ENCODE measurements around the gene NAXD.
"Not testable (repeated sequence)": the region's sequence is repeated elsewhere in the genome, so short reads cannot be mapped to it uniquely, and the experiment has no call there.

Gene NAXD

DNA sequence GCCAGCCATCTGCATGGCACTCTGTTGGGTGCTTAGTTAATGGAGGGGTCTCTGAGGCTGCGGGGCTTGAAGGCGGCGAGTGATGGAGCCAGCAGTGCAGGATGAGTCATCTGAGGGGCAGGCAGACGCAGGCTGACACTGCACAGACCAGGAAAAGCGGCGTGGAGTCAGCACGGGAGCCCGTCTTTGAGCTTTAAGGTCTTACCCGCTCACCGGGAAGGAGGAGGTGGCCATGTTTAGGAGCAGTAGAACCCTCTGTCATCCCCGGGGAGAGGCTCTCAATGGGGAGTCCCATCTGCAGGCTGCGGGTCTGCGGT, 13.1 kb downstream of the NAXD start:
- DNase-seq (ENCODE audit: low spot score): no peak

DNA sequence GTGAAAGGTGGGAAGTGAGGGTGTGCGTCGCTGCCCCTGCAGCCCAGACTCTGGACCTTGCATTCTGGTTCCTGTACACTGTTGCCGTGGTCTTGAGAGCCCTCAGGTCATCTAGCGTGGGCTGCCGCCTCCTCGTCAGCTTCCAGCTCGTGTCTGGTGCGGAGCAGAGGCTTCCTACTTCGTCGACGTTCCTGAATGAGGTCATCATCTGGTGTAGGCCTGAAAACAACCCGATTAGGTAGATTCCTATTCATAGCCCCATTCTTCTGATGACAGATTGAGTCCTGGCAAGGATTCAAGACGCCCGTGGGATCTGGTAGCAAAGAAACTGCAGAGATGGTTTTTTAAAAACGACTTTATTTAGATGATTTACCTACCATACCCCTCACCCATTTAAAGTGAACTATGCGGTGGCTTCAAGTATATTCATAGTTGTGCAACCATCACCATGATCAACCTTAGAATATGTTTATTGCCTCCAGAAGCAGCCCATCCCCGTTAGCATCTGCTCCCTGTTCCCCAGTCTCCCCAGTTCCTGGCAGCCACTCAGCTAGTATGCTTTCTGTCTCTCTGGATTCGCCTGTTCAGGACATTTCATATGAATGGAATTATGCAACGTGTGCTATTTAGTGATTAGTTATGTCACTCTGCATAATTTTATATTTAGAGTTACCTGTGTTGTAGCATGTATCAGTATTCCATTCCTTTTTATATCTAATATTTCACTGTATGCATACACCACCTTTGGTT, 13.8 kb downstream of the NAXD start:
- DNase-seq (ENCODE audit: low spot score): no peak

DNA sequence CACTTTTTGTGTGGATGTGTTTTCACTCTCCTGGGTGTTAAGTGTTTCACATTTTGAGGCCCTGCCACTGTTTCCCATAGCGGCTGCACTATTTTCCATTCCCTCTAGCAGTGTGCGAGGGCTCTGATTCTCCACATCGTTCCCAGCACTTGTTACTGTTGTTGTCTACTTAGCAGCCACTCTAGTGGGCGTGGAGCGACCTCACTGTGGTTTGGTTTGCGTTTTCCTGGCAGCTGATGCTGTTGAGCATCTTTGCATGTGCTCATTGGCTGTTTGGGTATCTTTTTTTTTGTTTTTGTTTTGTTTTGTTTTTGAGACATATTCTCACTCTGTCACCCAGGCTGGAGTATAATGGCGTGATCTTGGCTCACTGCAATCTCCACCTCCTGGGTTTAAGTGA, 14.4 kb downstream of the NAXD start:
- no peak for DNase-seq (ENCODE audit: low spot score)

DNA sequence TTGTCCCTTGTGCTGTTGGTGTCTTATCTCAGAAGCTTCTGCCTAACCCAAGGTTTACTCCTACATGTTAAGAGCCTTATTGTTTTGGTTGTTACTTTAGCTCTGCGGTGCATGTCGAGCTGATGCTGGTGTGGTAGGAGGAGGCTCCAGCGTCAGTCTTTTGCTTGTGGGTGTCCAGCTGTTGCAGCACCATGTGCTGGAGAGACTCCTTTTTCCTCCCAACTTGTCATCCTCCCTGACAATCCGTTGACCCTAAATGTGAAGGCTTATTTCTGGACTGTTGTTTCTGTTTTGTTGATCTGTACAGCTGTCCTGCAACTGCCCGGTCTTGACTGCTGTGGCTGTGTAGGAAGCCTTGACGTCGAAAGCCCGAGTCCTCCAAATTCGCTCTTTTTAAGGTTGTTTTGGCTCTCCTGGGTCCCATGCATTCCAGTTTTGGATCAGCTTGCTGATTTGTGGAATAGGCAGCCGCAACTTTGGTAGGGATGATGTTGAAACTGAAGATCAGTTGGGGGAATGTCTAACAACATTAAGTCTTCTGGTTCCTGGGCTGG, 15.3 kb downstream of the NAXD start:
- DNase-seq (ENCODE audit: low spot score): no peak

DNA sequence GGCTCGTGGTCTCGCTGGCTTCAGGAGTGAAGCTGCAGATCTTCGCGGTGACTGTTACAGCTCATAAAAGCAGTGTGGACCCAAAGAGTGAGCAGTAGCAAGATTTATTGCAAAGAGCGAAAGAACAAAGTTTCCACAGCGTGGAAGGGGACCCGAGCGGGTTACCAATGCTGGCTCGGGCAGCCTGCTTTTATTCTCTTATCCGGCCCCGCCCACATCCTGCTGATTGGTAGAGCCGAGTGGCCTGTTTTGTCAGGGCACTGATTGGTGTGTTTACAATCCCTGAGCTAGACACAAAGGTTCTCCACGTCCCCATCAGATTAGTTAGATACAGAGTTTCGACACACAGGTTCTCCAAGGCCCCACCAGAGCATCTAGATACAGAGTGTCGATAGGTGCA, 16.9 kb downstream of the NAXD start:
- not testable (repeated sequence) for DNase-seq (ENCODE audit: low spot score)

DNA sequence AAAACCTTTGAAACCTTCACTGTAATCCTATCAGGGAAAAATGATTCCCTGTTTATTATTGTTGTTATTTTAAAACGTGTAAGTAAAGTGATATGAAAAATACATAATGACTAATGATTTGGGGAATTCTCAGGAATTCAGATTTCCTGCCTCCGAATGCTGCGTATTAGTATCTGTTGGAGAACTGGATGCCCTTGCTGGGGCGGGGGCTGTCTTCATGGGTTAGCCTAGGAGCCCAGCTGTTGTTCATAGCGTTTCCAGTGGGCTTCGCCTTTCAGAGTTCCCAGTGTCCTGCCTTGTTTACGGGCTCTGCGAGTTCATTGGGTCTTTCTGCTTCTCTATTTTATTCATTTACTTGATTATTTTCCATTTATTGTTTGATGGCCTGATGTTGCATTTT, 18.4 kb downstream of the NAXD start:
- DNase-seq (ENCODE audit: low spot score): no peak

DNA sequence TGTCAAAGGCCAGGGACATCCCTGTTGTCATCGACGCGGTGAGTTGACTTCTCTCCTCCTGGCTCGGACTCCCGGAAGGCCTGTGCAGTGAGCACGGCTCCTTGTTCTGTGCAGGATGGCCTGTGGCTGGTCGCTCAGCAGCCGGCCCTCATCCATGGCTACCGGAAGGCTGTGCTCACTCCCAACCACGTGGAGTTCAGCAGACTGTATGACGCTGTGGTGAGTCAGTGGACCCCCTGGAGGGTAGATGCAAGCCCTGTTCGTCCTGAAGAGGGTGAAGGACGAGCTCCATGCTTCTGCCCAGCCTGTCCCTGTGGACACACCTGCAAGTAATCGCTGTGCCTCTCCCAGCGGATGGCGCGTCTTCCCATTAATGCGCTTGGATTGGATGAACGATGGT, 19.2 kb downstream of the NAXD start:
- DNase-seq (ENCODE audit: low spot score): peak; percentile 54

DNA sequence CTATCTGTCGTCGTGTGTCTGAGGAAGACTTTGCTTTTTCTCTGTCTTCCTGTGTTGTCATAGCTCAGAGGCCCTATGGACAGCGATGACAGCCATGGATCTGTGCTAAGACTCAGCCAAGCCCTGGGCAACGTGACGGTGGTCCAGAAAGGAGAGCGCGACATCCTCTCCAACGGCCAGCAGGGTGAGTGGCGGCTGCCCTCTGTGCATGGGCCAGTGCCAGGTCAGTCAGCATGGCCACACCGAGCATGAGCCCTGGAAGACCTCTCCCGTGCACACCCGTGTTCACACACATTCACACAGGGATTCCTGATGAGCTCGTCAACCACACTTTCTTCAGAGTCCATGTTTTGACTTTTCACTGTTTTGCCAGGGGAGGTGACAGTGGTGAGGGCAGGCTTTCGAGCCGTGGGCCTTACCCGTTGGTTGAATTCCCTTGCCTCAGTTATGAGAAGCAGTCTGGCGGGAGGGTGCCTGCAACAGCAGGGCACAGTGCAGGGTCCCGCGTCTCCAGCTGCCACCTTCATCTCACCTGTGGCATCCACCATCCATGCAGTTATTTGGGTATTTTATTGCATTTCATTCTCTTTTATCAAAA, 20.2 kb downstream of the NAXD start:
- DNase-seq (ENCODE audit: low spot score): no peak

DNA sequence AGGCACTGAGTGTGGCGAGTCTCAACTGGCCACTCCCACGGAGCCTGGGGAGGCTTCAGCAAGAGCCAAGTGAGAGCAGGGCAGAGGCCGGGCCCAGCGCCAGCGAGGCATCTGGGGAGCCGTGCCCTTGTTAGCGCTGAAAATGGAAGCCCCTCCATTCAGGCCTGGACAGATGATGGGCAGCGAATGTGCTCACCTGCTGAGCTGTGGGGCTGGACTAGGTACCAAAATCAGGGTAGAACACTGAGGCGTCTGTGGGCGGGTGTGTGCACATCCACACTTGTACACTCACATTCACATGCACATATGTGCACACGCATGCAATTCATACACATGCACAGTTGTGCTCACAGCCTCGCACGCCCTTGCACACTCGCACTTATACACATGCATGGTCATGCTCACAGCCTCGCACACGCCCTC, 20.7 kb downstream of the NAXD start:
- no peak for DNase-seq (ENCODE audit: low spot score)

DNA sequence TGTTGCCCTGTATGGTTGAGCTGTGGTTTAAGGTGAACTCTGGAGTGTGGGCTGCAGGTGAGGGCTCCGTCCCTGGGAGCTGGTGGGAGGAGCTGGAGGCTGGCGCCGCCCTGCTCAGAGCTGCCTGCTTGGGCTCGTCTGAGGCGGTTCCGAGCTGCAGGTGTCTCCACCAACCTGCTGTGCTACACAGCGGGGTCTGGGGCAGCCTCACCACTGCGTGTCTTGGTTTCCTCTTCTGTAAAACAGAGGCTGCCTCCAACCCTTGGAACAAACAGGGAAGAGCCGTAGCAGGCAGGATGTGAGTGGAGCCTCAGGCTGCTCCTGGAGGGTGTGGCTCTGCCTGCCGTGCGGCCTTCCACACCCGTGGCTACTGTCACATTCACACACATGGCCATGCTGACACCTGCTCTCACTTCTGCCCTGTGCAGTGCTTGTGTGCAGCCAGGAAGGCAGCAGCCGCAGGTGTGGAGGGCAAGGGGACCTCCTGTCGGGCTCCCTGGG, 21.4 kb downstream of the NAXD start:
- no peak for DNase-seq (ENCODE audit: low spot score)

DNA sequence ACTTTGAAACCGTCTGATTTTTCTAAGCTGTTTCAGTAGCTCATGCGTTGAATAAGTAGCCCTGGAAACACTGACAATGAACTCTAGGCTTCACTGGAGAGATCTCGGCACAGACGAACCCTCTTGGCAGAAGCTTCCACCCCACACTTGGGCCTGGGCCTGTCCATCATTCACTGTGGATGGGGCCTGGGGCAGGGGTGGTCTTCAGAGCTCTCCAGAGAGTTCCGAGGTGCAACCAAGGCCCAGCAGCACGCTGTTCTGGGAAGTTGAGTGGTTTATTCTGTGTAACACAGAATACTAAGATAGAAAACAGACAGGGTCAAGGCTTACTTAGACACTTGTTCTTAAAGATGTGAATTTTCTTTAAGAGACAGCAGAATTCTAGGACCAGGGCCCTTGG, 21.9 kb downstream of the NAXD start:
- no peak for DNase-seq (ENCODE audit: low spot score)

DNA sequence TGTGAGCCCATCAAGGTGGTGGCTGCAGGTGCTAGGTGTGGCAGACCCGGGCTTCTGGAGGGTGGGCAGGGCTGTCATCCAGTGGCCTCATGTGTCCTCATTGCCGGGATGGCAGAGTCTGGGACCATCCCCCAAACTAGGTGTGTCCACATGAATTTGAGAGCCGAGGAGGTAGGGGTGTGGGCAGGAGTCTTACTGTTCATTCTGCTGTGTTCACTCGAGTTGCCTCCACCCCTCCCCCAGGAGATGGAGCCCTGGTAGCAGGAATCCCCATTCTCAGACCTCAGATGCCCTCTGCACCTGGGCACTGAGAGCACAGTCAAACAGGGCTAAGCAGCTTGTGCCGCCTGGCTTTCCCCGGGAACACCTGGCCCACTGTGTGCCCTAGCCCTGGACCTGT, 22.4 kb downstream of the NAXD start:
- DNase-seq (ENCODE audit: low spot score): no peak

DNA sequence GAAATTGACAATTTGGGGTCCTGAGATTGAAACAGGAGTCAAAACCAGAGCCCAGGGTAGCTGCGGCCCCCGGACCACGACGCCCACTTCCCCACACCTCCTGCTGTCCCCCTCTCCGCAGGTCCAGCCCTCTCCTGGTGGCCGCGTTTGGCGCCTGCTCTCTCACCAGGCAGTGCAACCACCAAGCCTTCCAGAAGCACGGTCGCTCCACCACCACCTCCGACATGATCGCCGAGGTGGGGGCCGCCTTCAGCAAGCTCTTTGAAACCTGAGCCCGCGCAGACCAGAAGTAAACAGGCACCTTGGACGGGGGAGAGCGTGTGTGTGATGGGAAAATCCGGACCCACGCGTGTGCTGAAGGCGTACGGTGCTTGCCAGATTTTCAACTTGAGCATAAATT, 22.9 kb downstream of the NAXD start:
- no peak for DNase-seq (ENCODE audit: low spot score)

DNA sequence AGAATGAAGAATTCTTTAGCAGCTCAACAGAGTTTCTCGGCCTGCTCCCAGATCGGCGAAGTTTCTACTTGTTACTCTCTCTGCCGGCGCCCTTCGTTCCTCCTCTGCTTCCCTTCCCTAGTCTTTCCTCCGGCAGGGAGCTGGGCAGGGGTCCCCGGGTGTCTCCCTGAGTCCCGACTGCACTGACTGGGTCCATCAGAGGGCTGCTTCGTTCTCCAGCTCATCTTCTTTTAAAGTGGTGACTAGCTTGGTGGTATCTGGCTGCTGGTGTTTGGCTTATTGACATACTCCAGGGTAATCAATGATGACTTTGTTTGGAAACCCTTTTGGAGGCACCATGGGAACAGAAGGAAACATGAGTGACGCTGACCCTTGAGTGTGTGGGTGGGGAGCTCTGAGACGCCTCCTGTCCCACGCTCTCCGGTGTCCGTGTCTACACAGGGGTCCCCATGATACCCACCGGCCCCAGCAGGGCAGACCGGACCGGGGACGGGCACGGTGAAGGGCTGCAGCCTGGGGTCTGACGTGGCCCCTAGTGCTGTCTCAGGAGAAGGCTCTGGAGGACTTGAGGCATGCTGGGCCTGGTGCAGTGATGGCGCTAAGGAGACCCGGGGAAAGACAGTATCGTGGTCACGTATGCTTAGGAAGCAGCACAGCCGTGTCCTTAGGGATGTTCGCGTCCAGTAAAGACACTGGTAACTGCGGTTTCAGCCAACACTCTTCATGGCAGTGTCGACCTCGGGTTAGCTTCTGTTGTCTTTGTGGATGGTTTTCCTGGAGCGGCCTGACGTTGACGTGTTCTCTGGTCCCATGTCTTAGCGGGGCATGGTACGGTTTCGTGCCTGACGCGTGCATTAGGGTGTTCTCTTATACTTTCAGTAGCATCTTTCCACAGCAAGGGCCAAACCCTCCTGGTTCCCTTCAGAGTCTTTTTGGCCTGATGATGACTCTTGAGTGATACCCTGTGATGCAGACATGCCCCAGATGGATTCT, 23.8 kb downstream of the NAXD start:
- DNase-seq (ENCODE audit: low spot score): no peak

DNA sequence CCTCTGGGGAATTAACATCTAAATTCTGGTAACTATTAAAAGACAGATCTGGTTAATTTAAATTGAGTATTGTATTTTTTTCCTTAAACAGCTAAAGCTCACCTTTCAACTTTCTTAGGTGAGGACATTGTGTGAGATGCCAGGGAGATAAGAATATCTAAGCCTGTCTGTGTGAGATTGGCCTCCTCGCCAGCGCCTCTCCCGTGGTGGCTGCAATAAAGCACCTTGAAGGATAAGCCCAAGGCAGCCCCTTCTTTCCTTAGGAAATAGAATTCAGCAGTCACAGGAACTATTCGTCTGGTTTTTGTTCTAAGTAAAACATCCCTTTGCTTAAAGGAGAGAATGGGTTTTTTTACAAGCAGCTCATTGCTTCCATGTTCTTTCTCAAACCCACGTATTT, 24.6 kb downstream of the NAXD start:
- no peak for DNase-seq (ENCODE audit: low spot score)

DNA sequence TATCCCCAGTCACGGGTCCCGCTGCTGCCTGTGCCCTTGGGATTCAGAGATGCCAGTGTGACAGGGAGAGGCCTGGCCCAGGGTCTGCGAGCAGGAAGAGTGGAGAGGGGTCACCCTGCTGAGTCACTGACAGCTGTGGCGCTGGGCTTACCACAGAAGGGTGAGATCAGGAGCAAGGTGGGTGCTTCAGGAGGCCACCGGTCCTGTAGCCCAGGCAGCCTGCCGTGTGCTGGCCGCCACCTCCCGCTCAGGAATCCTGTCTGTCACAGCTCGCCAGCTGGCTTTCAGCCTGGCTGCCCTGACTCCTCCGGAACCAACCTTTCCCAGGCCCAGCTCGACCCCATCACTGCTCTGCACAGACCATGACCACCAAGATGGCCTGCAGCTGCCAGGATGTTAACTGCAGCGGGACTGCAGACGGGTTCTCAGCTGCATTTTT, 25.3 kb downstream of the NAXD start:
- DNase-seq (ENCODE audit: low spot score): no peak

DNA sequence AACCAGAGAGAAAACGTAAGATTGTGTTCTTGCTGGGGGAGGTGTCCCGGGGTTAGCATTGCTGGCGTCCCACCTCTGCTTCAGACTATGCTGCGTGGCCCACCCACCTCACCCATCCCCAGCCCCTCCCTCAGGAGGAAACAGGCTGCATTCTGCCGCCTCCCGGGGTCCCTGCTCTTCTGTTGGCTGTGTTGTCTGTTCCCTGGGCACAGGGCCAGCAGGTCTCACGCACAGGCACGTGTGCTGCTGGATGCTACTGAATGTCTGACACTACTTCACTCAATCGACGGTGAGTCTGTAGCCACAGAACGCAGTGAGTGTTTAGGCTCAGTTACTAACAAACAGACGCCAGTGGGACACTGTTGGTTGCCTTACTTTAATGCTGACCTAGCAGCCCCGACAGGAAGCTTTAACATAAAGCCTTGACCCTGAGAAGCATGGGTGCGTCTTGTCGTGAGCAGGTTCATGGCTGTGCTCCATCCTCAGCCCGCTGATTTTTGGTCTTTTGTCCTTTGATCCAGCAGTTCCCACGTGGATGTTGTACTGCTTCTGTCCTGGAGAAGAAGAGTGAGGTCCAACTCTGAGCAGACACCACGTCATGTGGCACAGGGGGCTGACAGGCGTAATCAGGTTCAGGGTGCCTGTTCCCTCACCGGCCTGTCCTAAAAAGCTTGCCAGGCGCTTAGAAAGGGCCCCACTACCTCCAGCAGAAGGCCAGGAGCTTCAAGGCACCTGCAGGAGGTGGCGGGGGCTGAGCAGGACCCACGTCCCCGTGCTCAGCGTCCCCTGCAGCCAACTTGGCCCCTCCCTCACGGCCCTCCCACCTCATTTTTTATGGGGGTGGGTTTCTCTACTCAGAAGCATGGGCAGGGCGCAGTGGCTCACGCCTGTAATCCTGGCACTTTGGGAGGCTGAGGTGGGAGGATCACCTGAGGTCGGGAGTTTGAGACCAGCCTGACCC, 26.0 kb downstream of the NAXD start:
- no peak for DNase-seq (ENCODE audit: low spot score)

DNA sequence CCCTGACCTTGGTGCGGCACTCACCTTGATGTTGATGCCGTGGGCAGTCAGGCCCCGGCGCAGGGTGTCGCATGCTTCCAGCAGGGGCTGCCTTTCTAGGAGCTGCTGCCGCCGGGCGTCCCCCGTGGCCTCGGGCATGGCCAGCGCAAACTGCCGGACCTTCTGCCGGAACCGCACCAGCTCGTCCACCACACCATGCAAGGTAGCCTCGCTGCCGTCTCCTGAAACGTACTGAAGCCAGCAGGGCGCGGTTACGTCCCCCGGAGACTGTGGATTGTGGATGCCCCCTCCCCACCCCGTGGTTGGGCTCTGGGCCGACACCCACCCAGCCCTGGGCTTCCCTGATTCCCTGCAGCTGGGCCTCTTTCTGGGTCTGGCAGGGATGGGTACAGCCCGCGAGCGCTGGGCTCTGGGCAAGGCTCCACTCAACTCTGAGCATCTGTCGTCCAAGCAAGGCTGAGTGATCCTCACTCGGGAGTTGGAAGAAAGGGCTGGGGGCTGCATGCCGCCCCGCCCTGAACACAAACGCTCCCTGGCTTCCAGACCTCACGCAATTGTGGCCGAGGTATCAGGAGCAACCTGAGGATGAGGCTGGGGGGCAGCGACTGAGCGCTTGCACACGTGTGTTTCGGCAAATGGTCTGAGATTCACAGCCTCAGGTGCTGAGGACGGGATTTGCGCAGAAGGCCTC, 27.1 kb downstream of the NAXD start:
- DNase-seq (ENCODE audit: low spot score): no peak

DNA sequence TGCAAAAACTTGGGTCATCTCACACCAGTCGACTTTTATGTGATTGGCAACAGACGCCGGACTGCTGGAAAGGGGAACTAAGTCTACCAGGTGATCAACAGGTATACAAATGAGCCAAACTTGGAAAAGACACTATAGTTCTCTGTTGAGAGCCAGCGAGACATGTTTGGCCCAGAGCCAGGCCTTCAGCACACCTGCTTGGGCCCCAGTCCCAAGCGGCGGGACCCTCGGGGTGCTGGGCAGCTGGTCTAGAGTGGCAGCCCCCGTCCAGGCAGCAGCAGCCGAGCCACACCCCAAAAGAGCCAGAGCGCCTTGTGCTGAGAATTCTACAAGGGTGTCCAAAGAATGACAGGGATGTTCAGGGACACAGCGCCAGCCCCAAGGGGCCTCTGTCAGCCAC, 28.0 kb downstream of the NAXD start:
- no peak for DNase-seq (ENCODE audit: low spot score)

DNA sequence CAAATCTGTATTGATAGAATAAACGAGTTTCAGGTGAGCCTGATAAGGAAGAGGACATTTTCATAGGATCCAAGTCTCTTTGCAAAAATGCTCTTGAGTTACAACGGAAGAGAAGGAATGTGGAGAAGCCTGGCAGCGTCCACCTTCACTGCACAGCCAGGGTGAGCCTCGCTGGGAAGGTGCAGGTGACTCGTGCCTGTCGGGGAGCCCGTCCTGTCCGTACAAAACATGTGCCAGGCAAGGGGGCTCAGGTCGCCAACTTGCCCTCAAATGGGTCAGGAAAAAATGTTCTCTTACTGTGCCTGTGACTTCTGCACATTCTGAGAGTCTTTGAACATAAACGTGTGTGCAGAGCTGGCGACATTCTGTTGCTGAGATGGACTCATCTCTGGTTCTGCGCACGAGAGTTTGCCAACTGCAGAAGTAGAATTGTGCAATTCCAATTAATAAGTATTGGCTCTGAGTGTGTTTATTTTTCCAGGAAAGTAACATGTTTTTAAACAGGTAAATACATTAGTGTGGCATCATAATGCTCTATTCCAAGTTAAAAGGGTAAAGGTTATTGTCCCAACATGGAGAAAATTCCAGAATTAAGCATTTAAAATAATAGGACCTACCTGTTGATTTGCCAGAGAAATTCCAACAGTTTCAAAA, 28.6 kb downstream of the NAXD start:
- no peak for DNase-seq (ENCODE audit: low spot score)
